ENCODE measurements around the gene SLC5A1. TPM values are rescaled to one million over a fixed set of nuclear protein-coding genes. Genes with fewer than 3 reads are reported as not detected.

The SLC5A1 gene
- polyA plus RNA-seq, 1 donor from 2014 or later, result not detected

DNA sequence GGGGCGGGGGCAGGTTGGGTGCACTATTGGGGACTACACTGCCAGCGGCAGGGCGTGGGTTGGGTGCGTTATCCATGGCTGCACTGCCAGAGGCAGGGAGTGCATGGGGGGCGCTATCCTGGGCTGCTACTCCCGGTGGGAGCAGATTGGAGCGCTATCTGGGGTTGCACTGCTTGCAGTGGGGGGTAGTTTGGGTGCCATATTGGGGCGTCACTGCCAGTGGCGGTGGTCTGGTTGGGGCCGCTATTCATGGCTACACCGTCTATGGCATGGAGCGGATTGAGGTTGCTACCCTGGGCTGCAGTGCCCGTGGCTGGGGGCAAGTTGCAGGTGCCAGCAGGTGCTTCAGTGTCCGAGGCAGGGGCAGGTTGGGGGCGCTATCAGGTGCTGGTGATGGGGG lies 79.8 kb downstream of the SLC5A1 start:
- H3K27ac ChIP-seq (ENCODE audit: low read length), result no peak overlapping the region
- no peak for TF ChIP-seq RAD21 (conservative IDR thresholded peaks at IDR 0.05)
- TF ChIP-seq, protein P1, sequence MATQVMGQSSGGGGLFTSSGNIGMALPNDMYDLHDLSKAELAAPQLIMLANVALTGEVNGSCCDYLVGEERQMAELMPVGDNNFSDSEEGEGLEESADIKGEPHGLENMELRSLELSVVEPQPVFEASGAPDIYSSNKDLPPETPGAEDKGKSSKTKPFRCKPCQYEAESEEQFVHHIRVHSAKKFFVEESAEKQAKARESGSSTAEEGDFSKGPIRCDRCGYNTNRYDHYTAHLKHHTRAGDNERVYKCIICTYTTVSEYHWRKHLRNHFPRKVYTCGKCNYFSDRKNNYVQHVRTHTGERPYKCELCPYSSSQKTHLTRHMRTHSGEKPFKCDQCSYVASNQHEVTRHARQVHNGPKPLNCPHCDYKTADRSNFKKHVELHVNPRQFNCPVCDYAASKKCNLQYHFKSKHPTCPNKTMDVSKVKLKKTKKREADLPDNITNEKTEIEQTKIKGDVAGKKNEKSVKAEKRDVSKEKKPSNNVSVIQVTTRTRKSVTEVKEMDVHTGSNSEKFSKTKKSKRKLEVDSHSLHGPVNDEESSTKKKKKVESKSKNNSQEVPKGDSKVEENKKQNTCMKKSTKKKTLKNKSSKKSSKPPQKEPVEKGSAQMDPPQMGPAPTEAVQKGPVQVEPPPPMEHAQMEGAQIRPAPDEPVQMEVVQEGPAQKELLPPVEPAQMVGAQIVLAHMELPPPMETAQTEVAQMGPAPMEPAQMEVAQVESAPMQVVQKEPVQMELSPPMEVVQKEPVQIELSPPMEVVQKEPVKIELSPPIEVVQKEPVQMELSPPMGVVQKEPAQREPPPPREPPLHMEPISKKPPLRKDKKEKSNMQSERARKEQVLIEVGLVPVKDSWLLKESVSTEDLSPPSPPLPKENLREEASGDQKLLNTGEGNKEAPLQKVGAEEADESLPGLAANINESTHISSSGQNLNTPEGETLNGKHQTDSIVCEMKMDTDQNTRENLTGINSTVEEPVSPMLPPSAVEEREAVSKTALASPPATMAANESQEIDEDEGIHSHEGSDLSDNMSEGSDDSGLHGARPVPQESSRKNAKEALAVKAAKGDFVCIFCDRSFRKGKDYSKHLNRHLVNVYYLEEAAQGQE (IDR thresholded peaks at IDR 0.05; ENCODE audit: borderline replicate concordance), result no peak
- no peak for TF ChIP-seq EP300 (conservative IDR thresholded peaks at IDR 0.05; ENCODE audit: poor library complexity, severe bottlenecking)
- TF ChIP-seq MXI1 (conservative IDR thresholded peaks at IDR 0.05; ENCODE audit: poor library complexity, severe bottlenecking), result no peak
- TF ChIP-seq, protein P2, sequence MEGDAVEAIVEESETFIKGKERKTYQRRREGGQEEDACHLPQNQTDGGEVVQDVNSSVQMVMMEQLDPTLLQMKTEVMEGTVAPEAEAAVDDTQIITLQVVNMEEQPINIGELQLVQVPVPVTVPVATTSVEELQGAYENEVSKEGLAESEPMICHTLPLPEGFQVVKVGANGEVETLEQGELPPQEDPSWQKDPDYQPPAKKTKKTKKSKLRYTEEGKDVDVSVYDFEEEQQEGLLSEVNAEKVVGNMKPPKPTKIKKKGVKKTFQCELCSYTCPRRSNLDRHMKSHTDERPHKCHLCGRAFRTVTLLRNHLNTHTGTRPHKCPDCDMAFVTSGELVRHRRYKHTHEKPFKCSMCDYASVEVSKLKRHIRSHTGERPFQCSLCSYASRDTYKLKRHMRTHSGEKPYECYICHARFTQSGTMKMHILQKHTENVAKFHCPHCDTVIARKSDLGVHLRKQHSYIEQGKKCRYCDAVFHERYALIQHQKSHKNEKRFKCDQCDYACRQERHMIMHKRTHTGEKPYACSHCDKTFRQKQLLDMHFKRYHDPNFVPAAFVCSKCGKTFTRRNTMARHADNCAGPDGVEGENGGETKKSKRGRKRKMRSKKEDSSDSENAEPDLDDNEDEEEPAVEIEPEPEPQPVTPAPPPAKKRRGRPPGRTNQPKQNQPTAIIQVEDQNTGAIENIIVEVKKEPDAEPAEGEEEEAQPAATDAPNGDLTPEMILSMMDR (IDR thresholded peaks at IDR 0.05; ENCODE audit: poor library complexity, severe bottlenecking), result no peak
- no peak for TF ChIP-seq EZH2 (IDR thresholded peaks at IDR 0.05; ENCODE audit: borderline replicate concordance, insufficient read depth, low read length, poor library complexity, severe bottlenecking)
- TF ChIP-seq POLR2AphosphoS5 (IDR thresholded peaks at IDR 0.05), result no peak
- TF ChIP-seq SMC3 (conservative IDR thresholded peaks at IDR 0.05; ENCODE audit: poor library complexity), result no peak
- TF ChIP-seq TAF1 (IDR thresholded peaks at IDR 0.05; ENCODE audit: low read depth), result no peak
- H3F3A ChIP-seq (ENCODE audit: insufficient read depth, low read length, poor library complexity, severe bottlenecking), result no peaks in the 10 kb centered on the region
- H3K36me3 ChIP-seq (ENCODE audit: insufficient read depth, low read length), result no peaks in the 10 kb centered on the region
- no peaks in the 10 kb centered on the region for H3K9me3 ChIP-seq (ENCODE audit: low read length)
- no peaks in the 10 kb centered on the region for H3K79me2 ChIP-seq (replicated peaks; ENCODE audit: insufficient read depth, low read length)
- no peaks in the 10 kb centered on the region for H3K9me2 ChIP-seq (ENCODE audit: insufficient read depth, low read length)
- no peak overlapping the region for H3K4me3 ChIP-seq (ENCODE audit: low read length)
- no peak overlapping the region for H3K9ac ChIP-seq (ENCODE audit: low read length)
- H2AFZ ChIP-seq (ENCODE audit: low read depth, low read length), result no peak overlapping the region
- no peaks in the 10 kb centered on the region for H4K20me1 ChIP-seq (ENCODE audit: insufficient read depth)
- H3K4me2 ChIP-seq (ENCODE audit: low read length), result no peak overlapping the region
- no peaks in the 10 kb centered on the region for H3K27me3 ChIP-seq (ENCODE audit: insufficient read depth, low read depth, low read length)

GRCh38 chr22:32123657-32124056 lies 80.6 kb downstream of the SLC5A1 start:
- H3K9me2 ChIP-seq (ENCODE audit: insufficient read depth, low read length), result no peaks in the 10 kb centered on the region
- TF ChIP-seq POLR2AphosphoS5 (IDR thresholded peaks at IDR 0.05), result no peak
- TF ChIP-seq EZH2 (IDR thresholded peaks at IDR 0.05; ENCODE audit: borderline replicate concordance, insufficient read depth, low read length, poor library complexity, severe bottlenecking), result no peak
- TF ChIP-seq, protein P2 (IDR thresholded peaks at IDR 0.05; ENCODE audit: poor library complexity, severe bottlenecking), result no peak
- TF ChIP-seq SMC3 (conservative IDR thresholded peaks at IDR 0.05; ENCODE audit: poor library complexity), result no peak
- no peak for TF ChIP-seq TAF1 (IDR thresholded peaks at IDR 0.05; ENCODE audit: low read depth)
- no peak for TF ChIP-seq MXI1 (conservative IDR thresholded peaks at IDR 0.05; ENCODE audit: poor library complexity, severe bottlenecking)
- TF ChIP-seq, protein P1 (IDR thresholded peaks at IDR 0.05; ENCODE audit: borderline replicate concordance), result no peak
- TF ChIP-seq RAD21 (conservative IDR thresholded peaks at IDR 0.05), result no peak
- TF ChIP-seq EP300 (conservative IDR thresholded peaks at IDR 0.05; ENCODE audit: poor library complexity, severe bottlenecking), result no peak
- no peaks in the 10 kb centered on the region for H4K20me1 ChIP-seq (ENCODE audit: insufficient read depth)
- no peaks in the 10 kb centered on the region for H3K9me3 ChIP-seq (ENCODE audit: low read length)
- no peak overlapping the region for H3K27ac ChIP-seq (ENCODE audit: low read length)
- no peaks in the 10 kb centered on the region for H3K79me2 ChIP-seq (replicated peaks; ENCODE audit: insufficient read depth, low read length)
- H3K4me2 ChIP-seq (ENCODE audit: low read length), result no peak overlapping the region
- no peaks in the 10 kb centered on the region for H3K27me3 ChIP-seq (ENCODE audit: insufficient read depth, low read depth, low read length)
- no peak overlapping the region for H3K4me3 ChIP-seq (ENCODE audit: low read length)
- no peak overlapping the region for H2AFZ ChIP-seq (ENCODE audit: low read depth, low read length)
- no peak overlapping the region for H3K9ac ChIP-seq (ENCODE audit: low read length)
- H3K36me3 ChIP-seq (ENCODE audit: insufficient read depth, low read length), result no peaks in the 10 kb centered on the region
- no peaks in the 10 kb centered on the region for H3F3A ChIP-seq (ENCODE audit: insufficient read depth, low read length, poor library complexity, severe bottlenecking)

All from neural cell (in vitro differentiated cells).